Activated CD4-positive, alpha-beta T cell treated with anti-CD3 and anti-CD28 coated beads, Interleukin-2, Interleukin-4, amounts not matched to agents 100 ng/mL and 50 ng/mL, durations not matched to agents 16 hours and 8 hours (primary cell): Measurements from ENCODE around the gene TNFAIP8L1.

Experiments used
- DNase-seq: peaks from one replicate; pipeline ENCODE4 v3.0.0-alpha.2; 2020; ENCODE audit warnings: low spot score

The TNFAIP8L1 gene

DNA sequence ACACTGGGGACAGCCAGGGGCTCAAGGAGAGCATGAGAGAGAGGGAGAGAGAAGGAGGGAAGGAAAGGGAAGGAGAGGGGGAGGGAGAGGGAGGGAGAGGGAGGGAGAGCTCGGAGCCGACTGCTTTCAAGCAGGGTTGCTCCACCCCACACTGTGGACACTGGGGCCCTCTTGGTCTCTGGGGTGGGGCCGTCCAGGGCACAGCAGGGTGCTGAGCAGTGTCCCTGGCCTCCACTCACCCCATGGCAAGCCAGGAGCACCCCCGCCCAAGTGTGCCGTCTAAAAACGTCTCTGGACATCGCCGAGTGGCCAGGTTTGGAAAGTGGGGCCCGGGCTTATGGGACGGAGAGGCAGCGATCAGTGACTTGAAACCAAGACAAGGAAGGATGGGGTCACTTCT lies 63.4 kb downstream of the TNFAIP8L1 start:
- DNase-seq = no peak

DNA sequence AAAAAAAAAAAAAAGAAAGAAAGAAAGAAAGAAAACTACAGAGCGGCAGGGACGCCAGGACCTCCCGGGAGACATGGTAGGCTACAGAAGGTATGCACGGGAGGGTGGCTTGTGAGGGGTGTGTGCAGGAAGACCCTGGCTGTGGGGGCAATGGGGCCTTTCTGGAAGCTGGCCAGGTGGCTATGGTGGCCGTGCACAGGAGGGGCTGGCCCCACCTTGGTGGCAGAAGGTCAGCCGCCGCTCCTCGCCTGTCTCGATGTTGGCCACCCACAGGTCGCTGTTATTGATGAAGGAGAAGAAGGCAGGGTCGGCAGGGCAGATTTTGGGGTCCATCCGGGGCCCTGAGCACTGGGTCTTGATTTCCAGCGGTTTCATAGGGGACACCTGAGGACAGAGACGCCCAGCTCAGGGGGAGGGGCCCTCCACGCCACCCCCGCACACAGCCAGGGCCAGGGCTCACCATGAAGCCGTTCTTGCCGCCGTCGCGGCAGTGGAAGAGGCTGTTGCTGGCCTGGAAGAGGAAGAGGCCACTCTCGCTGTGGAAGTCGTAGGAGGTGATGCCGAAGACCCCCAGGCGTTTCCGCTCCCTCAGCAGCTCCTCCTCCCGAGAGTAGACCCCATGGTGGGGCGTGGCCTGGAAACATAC lies 64.5 kb downstream of the TNFAIP8L1 start:
- DNase-seq = no peak

DNA sequence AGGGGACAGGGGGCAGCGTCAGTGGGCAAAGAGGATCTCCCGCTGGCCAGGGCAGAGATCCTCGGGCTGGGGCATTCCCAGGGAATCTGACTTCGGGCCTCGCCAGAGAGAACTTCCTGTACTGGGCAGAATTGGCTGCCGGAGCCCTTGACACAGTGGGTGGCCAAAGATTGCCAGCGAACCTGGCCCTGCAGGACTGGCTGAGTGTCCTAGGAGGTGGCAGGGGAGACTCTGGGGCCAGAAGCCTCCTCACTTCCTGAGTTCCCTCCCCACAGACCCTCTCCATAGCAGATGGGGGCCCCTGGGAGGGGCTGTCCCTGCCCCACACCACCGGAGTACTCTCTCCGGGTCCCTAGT lies 65.0 kb downstream of the TNFAIP8L1 start:
- no peak for DNase-seq
